Measurements from ENCODE around the gene PHLPP1.

Gene PHLPP1

GRCh38 chr18:62710417-62710816 lies 4.9 kb upstream of the PHLPP1 start:
- DNase-seq (ENCODE audit: low read depth) = no peak
- no peak for TF ChIP-seq CTCF (IDR thresholded peaks at IDR 0.05; ENCODE audit: low read depth, low read length, missing control alignments)
- no peak overlapping the region for H3K4me3 ChIP-seq (ENCODE audit: low read depth, low read length)
- in situ Hi-C loops (cut with HindIII; ENCODE audit: low sequenced_read_pairs) = no loop called here

DNA sequence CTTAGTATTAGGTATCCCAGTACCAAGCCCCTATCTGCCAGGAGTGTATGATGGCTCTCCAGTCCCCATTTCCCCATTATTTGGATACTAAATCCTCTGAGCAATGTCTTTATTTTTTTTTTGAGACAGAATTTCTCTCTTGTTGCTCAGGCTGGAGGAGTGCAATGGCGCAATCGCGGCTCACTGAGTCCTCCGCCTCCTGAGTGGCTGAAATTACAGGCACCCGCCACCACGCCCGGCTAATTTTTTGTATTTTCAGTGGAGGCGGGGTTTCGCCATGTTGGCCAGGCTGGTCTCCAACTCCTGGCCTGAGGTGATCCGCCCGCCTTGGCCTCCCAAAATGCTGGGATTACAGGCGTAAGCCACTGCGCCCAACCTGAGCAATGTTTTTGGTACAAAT lies 3.6 kb upstream of the PHLPP1 start:
- TF ChIP-seq CTCF (IDR thresholded peaks at IDR 0.05; ENCODE audit: low read depth, low read length, missing control alignments) = no peak
- H3K4me3 ChIP-seq (ENCODE audit: low read depth, low read length) = no peak overlapping the region
- DNase-seq (ENCODE audit: low read depth) = no peak
- in situ Hi-C loops (cut with HindIII; ENCODE audit: low sequenced_read_pairs) = no loop called here

DNA sequence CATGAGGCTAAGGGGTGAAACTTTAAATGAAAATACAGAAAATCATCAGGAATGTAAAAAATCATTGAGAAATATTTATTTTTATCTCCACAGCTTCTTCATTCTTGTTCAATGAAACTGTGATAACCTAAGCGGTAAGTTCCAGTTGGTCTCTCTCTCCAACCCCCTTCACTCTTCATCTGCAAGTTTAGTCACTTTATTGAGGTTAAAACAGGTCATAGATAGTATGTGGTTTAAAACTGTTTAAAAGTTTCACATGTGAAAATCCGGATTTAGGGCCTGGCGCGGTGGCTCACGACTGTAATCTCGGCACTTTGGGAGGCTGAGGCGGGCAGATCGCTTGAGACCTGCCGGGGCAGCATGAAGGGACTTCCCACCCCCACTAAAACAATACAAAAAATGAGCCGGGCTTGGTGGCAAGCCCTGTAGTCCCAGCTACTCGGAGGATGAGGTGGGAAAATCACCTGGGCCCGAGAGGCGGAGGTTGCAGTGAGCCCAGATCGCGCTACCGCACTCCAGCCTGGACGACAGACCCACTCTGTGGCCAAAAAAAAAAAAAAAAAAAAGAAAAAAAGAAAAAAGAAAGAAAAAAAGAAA lies 1.6 kb upstream of the PHLPP1 start:
- DNase-seq (ENCODE audit: low read depth) = no peak
- TF ChIP-seq CTCF (IDR thresholded peaks at IDR 0.05; ENCODE audit: low read depth, low read length, missing control alignments) = no peak
- H3K4me3 ChIP-seq (ENCODE audit: low read depth, low read length) = no peak overlapping the region
- in situ Hi-C loops (cut with HindIII; ENCODE audit: low sequenced_read_pairs) = no loop called here

DNA sequence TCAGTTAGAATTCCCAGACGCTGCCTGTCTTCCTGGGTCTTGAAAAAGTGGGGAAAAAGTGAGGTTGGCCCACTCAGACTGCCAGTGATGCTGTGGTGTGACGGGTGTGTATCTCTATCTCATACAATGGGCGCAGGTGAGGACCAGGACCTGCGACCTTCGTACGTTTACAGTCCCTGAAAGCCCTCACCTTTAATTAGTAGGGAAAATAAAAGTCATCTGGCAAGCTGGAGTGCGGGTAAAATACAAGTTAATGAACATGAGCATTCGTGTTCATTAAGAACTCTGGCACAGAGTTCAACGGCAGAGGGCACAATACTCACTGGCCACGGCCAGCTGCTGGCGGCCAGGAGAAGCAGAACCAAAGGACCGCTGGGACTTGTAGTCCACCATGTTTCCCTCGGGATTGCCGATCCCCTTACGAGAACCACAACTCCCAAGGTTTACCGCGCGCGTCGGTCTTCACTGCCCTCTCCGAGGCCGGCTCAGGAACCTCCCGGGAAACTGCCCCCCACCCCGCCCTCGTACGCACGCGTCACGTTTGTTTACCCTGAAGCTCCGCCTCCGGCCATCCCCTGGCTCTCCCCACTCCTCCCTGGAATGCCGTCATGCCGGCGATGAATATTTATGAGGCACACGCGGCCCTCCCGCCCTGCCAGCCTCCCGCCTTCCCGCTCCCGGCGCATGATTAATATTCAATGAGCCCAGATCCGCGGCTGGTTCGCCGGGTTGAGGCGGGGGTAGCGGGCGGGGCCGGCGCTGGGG lies 488 bp upstream of the PHLPP1 start:
- in situ Hi-C loops (cut with HindIII; ENCODE audit: low sequenced_read_pairs) = no loop called here
- DNase-seq (ENCODE audit: low read depth) = peak; percentile 100
- TF ChIP-seq CTCF (IDR thresholded peaks at IDR 0.05; ENCODE audit: low read depth, low read length, missing control alignments) = peak; percentile 81
- peak overlapping the region; percentile 50 for H3K4me3 ChIP-seq (ENCODE audit: low read depth, low read length)

DNA sequence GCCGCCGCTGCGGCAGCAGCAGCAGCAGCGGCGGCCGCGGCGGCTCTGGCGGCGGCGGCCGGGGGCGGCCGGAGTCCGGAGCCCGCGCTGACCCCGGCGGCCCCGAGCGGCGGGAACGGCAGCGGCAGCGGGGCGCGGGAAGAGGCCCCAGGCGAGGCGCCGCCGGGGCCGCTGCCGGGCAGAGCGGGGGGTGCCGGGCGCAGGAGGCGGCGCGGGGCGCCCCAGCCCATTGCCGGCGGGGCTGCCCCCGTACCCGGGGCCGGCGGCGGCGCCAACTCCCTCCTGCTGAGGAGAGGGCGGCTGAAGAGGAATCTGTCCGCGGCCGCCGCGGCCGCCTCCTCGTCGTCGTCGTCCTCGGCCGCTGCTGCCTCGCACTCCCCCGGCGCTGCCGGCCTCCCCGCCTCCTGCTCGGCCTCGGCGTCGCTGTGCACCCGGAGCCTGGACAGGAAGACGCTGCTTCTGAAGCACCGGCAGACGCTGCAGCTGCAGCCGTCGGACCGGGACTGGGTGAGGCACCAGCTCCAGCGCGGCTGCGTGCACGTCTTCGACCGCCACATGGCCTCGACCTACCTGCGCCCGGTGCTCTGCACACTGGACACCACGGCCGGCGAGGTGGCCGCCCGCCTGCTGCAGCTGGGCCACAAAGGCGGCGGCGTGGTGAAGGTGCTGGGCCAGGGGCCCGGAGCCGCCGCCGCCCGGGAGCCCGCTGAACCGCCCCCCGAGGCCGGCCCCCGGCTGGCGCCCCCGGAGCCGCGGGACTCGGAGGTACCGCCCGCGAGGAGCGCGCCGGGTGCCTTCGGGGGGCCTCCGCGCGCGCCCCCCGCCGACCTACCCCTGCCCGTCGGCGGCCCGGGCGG lies 646 bp downstream of the PHLPP1 start:
- no peak for DNase-seq (ENCODE audit: low read depth)
- H3K4me3 ChIP-seq (ENCODE audit: low read depth, low read length) = peak overlapping the region; percentile 50
- TF ChIP-seq CTCF (IDR thresholded peaks at IDR 0.05; ENCODE audit: low read depth, low read length, missing control alignments) = no peak
- in situ Hi-C loops (cut with HindIII; ENCODE audit: low sequenced_read_pairs) = no loop called here

DNA sequence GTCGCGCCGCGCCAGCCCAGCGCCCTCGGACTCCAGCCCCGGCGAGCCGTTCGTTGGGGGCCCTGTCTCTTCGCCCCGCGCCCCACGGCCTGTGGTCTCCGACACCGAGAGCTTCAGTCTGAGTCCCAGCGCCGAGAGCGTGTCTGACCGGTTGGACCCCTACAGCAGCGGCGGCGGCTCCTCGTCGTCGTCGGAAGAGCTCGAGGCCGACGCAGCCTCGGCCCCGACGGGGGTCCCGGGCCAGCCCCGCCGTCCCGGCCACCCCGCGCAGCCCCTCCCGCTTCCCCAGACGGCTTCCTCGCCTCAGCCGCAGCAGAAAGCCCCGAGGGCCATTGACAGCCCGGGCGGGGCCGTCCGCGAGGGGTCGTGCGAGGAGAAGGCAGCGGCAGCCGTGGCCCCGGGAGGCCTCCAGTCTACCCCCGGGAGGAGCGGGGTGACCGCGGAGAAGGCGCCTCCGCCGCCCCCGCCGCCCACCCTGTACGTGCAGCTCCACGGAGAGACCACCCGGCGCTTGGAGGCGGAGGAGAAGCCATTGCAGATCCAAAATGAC lies 1.4 kb downstream of the PHLPP1 start:
- in situ Hi-C loops (cut with HindIII; ENCODE audit: low sequenced_read_pairs) = no loop called here
- no peak for DNase-seq (ENCODE audit: low read depth)
- H3K4me3 ChIP-seq (ENCODE audit: low read depth, low read length) = peak overlapping the region; percentile 50
- no peak for TF ChIP-seq CTCF (IDR thresholded peaks at IDR 0.05; ENCODE audit: low read depth, low read length, missing control alignments)

Data from astrocyte of the cerebellum (primary cell).